Epithelial cell of esophagus (primary cell): Measurements from ENCODE around the gene SRRM5.
A peak's percentile ranks its signal among the peaks of the same experiment; 100 is the strongest.
"Not testable (repeated sequence)": the region's sequence is repeated elsewhere in the genome, so short reads cannot be mapped to it uniquely, and the experiment has no call there.

Experiments
- DNase-seq: peaks from one replicate; pipeline ENCODE4 v3.0.0; 2010; ENCODE audit warnings: low read depth
- H3K4me3 ChIP-seq: 2 replicates; pipeline ENCODE4 v1.5.1; 2011; ENCODE audit warnings: mild to moderate bottlenecking, low read length, control low read depth
- TF ChIP-seq, protein P1 (sequence below): IDR thresholded peaks from 2 replicates; pipeline ENCODE4 v1.5.1; 2011; ENCODE audit warnings: low read depth, mild to moderate bottlenecking, low read length, control low read depth, inconsistent platforms; ENCODE audit not compliant: insufficient read depth; ENCODE audit errors: missing control alignments

SRRM5 gene

DNA sequence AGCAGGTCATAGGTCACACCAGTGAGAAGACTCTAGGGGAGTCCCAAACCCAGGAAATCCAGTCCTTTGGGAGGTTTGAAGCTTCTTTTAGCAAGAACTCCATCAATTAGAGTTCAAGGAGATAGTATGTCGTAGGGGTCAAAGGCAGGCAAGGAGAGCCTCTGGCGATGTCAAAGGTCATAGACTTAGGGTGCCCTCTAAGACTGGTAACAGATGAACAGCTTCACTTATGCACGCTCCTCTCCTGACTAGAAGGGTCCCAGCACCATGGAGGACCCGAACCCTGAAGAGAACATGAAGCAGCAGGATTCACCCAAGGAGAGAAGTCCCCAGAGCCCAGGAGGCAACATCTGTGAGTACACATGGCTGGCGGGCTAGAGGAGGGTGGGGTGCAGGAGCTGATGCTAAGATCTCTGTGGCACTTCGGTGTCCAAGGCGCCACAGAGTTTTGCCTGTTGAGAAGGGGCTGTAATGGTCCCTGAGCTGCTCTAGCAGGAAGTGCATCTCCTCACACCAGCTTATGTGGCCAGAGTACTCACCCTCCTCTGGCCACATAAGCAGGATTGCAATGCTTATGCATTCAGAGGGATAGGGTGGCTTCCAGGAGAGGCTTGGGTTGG, 14.9 kb upstream of the SRRM5 start:
- TF ChIP-seq, protein P1, sequence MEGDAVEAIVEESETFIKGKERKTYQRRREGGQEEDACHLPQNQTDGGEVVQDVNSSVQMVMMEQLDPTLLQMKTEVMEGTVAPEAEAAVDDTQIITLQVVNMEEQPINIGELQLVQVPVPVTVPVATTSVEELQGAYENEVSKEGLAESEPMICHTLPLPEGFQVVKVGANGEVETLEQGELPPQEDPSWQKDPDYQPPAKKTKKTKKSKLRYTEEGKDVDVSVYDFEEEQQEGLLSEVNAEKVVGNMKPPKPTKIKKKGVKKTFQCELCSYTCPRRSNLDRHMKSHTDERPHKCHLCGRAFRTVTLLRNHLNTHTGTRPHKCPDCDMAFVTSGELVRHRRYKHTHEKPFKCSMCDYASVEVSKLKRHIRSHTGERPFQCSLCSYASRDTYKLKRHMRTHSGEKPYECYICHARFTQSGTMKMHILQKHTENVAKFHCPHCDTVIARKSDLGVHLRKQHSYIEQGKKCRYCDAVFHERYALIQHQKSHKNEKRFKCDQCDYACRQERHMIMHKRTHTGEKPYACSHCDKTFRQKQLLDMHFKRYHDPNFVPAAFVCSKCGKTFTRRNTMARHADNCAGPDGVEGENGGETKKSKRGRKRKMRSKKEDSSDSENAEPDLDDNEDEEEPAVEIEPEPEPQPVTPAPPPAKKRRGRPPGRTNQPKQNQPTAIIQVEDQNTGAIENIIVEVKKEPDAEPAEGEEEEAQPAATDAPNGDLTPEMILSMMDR: no peak
- no peak for DNase-seq
- peak overlapping the region; percentile 59 for H3K4me3 ChIP-seq

DNA sequence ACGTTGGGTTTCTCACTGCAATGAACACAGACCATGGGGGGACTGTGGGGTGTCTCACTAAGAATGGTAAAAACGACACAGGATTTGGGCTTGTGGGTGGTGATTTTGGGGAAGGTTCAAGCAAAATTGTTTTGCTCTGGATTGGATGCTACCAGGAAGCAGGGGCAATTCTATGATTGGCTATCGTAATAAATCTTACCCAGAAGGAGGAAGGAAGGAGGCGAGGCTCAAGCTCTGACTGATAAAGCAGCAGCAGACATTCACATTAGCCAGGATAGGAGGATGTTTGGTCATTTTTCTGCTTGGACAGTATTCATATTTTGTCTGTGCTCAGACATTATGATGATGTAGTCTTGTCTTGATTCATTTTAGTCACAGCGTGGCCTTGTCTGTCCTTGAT, 14.0 kb upstream of the SRRM5 start:
- DNase-seq: no peak
- H3K4me3 ChIP-seq: peak overlapping the region; percentile 59
- TF ChIP-seq, protein P1: no peak

DNA sequence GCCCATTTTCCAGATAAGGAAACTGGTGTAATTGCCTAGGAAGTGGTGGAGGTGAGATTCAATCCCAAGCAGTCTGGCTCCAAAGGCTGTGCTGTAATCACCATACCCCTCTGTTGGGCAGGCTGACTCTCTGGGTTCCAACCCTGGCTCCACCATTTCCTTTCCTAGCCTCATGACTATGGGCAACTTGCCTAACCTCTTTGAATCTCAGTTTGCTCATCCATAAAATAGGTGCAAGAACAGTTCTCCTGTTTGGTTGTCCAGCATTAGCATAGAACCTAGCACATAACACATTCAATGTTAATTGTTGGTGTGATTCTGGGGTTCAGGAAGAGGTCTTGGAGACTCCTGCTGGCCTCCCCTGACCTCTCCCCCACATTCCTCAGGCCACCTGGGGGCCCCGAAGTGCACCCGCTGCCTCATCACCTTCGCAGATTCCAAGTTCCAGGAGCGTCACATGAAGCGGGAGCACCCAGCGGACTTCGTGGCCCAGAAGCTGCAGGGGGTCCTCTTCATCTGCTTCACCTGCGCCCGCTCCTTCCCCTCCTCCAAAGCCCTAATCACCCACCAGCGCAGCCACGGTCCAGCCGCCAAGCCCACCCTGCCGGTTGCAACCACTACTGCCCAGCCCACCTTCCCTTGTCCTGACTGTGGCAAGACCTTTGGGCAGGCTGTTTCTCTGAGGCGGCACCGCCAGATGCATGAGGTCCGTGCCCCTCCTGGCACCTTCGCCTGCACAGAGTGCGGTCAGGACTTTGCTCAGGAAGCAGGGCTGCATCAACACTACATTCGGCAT, 13.2 kb upstream of the SRRM5 start:
- DNase-seq: no peak
- no peak overlapping the region for H3K4me3 ChIP-seq
- TF ChIP-seq, protein P1: no peak

DNA sequence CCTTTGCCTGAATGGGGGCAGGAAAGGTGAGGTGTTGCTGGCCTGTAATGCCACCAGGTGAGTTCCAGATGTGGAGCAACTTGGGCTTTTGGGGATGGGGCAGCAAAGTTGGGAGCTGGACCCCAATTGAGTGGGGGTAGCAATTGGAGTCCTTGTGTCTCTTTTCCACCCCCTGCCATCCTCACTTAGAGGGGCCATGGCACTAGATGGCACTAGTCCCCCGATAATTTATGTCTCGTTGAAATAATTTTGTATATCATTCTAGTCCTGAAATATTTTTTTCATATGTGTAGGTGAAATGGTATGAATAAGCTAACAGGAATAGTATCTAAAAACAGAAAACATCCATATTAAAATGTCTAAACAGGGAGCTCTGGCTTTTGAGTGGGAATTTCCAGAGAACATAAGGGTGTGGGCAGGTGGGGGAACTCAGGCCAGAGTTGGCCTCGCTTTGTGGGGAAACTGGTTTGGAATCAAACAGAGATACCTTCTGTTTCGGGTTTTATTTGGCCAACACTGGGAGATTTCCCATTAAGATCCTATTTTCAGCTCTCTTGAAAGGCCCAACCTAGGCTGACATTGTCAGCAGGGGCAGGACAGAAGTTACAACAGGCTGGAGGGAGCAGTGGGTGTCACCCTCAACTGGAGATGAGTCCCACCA, 12.1 kb upstream of the SRRM5 start:
- TF ChIP-seq, protein P1: no peak
- no peak overlapping the region for H3K4me3 ChIP-seq
- DNase-seq: no peak

DNA sequence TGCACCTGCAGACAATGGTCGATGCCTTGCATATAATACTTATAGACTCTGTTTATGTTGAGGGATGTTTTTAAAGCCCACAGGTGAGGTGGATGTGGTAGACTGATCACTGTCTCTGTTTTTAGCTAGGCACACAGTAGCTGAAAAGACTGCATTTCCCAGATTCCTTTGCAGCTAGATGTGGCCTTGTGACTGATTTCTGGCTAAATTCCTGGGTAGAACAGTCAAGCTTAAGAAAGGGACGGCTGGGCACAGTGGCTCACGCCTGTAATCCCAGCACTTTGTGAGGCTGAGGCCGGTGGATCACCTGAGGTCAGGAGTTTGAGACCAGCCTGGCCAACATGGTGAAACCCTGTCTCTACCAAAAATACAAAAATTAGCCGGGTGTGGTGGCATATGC, 11.6 kb upstream of the SRRM5 start:
- DNase-seq, H3K4me3 ChIP-seq: not testable (repeated sequence)

DNA sequence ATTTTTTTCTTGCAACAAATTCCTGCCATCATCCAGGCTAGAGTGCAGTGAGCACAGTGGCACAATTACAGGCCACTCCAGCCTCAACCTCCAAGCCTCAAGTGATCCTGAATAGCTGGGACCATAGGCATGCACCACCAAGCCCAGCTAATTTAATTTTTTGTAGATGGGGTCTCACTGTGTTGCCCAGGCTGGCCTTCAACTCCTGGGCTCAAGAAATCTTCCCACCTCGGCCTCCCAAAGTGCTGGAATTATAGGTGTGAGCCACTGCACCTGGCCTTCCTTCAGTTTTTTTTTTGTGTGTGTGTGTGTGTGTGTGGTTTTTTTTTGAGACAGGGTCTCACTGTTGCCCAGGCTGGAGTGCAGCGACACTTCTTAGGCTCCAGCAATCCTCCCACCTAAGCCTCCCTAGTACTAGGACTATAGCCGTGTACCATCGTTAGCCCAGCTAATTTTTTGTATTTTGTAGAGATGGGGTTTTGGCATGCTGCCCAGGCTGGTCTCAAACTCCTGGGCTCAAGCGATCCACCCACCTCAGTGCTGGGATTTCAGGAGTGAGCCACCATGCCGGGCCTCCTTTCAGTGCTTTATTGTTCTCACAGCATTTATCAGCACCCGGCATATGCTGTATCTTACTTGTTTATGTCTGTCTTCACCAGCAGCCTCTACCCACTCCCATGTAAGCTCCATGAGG, 5.9 kb upstream of the SRRM5 start:
- no peak overlapping the region for H3K4me3 ChIP-seq
- TF ChIP-seq, protein P1: no peak
- no peak for DNase-seq
